Endothelial cell (in vitro differentiated cells): ENCODE results near the gene MUC22. TPM values are rescaled to one million over a fixed set of nuclear protein-coding genes. Genes with fewer than 3 reads are reported as not detected.
A peak's percentile ranks its signal among the peaks of the same experiment; 100 is the strongest.

Experiments used
- DNase-seq: peaks from one replicate; pipeline ENCODE4 v3.0.0; 2021; ENCODE audit warnings: low spot score
- H3K27ac Mint-ChIP-seq: one replicate; pipeline ENCODE4 v1.8.0; 2021; ENCODE audit warnings: mixed read lengths, inconsistent platforms; ENCODE audit not compliant: unreplicated experiment
- H3K27me3 Mint-ChIP-seq: one replicate; pipeline ENCODE4 v1.8.0; 2021; ENCODE audit warnings: mild to moderate bottlenecking, moderate library complexity, mixed read lengths, inconsistent platforms; ENCODE audit not compliant: unreplicated experiment
- H3K36me3 Mint-ChIP-seq: one replicate; pipeline ENCODE4 v1.8.0; 2021; ENCODE audit warnings: mild to moderate bottlenecking, low read depth, mixed read lengths, inconsistent platforms; ENCODE audit not compliant: unreplicated experiment
- H3K4me1 Mint-ChIP-seq: one replicate; pipeline ENCODE4 v1.8.0; 2021; ENCODE audit warnings: mild to moderate bottlenecking, mixed read lengths, inconsistent platforms; ENCODE audit not compliant: unreplicated experiment
- H3K4me3 Mint-ChIP-seq: one replicate; pipeline ENCODE4 v1.8.0; 2021; ENCODE audit warnings: mild to moderate bottlenecking, mixed read lengths, inconsistent platforms; ENCODE audit not compliant: unreplicated experiment
- H3K9me3 Mint-ChIP-seq: one replicate; pipeline ENCODE4 v1.8.0; 2021; ENCODE audit warnings: mixed read lengths, inconsistent platforms; ENCODE audit not compliant: unreplicated experiment
- CTCF ChIP-seq: fragments of 200-600 bp; sonication (generic); IDR thresholded peaks from one replicate; pipeline ENCODE4 v1.5.0; 2021; ENCODE audit warnings: antibody characterized with exemption; ENCODE audit not compliant: unreplicated experiment
- total RNA-seq: library from RNA; stranded (reverse); fragmentation: NEBNext Ultra II Directional; extraction: Animal tissue kit (Norgen Biotek cat#: 25700); gene quantifications from one replicate; pipeline ENCODE4 v1.2.1, GENCODE V29; 2021; ENCODE audit not compliant: unreplicated experiment

The MUC22 gene
- total RNA-seq, 1 donor from 2014 or later: not detected

DNA sequence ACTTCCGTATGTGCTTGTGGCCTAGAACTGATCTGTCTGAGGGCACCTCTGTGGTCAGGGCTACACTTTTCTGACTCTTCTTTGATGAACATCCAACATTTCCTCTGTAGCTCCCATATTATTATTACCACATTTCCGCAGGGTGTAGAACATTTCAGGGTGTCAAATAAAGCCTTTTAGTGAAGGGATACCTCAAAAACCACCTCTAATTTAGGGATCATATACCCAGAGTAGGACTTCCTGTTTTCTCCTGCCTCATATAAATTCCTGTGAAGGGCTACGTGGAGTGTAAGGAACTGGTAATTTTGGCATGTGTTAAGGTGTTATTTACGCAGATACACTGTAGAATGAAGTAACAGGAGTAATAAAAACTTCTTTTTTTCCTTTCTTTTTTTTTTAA is 5.5 kb upstream of the MUC22 start:
- no peaks in the 10 kb centered on the region for H3K36me3 Mint-ChIP-seq
- peaks cover 17% of the 10 kb centered on the region for H3K4me1 Mint-ChIP-seq
- no peak overlapping the region for H3K27ac Mint-ChIP-seq
- TF ChIP-seq CTCF: no peak
- DNase-seq: no peak
- no peaks in the 10 kb centered on the region for H3K27me3 Mint-ChIP-seq
- H3K9me3 Mint-ChIP-seq: no peaks in the 10 kb centered on the region
- H3K4me3 Mint-ChIP-seq: no peak overlapping the region

DNA sequence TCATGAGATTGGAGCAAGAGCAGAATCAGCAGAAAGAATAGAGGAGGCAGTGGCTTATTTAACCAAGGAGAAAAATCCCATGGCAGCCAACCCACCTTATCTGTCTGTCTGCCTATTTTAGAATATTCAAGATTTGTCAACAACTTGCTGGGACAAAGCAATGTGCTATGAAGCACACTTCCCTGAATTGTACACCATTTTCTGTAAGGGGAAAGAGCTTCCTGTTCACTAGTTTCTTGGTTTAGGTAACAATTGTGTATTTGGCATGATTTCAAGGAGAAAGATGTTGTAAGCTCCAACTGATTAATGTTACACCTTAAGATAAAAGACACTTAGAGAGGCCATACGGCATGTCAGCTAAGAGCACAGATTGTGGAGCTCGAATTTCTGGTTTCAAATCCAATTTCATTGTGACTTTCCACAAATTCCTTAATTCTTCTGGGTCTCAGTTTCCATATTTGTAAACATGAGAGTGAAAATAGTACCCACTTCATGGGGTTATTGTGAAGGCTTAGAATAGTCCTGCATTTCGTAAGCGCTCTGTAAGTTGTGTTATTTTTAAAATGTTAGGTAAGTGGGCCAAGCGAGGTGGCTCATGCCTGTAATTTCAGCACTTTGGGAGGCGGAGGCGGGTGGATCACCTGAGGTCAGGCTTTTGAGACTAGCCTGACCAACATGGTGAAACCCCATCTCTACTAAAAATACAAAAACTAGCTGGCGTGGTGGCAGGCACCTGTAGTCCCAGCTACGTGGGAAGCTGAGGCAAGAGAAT is 4.8 kb upstream of the MUC22 start:
- H3K27ac Mint-ChIP-seq: peak overlapping the region; percentile 24
- H3K9me3 Mint-ChIP-seq: no peaks in the 10 kb centered on the region
- H3K36me3 Mint-ChIP-seq: no peaks in the 10 kb centered on the region
- no peak overlapping the region for H3K4me3 Mint-ChIP-seq
- no peaks in the 10 kb centered on the region for H3K27me3 Mint-ChIP-seq
- H3K4me1 Mint-ChIP-seq: peaks cover 17% of the 10 kb centered on the region
- no peak for TF ChIP-seq CTCF
- DNase-seq: no peak

- Mint-ChIP-seq H3K27ac (no peak overlapping the region), H3K9me3 (no peaks in the 10 kb centered on the region), H3K4me3 (no peak overlapping the region), H3K27me3 (no peaks in the 10 kb centered on the region), H3K4me1 (peaks cover 17% of the 10 kb centered on the region), H3K36me3 (no peaks in the 10 kb centered on the region)
- DNase-seq: no peak
- no peak for TF ChIP-seq CTCF
These were observed 2.6 kb upstream of the MUC22 start for GRCh38 chr6:31007694-31008093.

DNA sequence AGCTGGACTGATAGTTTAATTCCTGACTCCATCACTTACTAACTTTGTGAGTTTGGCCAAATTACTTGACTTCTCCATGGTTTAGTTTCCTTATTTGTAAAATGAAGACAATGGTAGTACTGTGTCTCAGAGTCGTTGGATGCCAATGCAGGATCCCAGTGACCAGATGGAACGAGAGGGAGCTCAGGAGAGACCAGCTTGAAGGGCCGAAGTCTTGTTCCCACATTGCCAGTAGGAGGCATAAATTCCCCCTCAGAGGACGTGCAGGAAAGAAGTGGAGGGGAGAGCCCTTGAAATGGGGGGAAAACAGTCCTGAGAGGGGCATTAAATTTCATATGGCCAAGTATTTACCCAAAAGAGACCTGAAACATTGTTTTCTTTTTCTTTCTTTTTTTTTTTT is 2.1 kb upstream of the MUC22 start:
- Mint-ChIP-seq H3K27me3 (no peaks in the 10 kb centered on the region), H3K4me3 (no peak overlapping the region), H3K27ac (no peak overlapping the region), H3K36me3 (no peaks in the 10 kb centered on the region), H3K9me3 (no peaks in the 10 kb centered on the region), H3K4me1 (peaks cover 17% of the 10 kb centered on the region)
- no peak for DNase-seq
- no peak for TF ChIP-seq CTCF

- H3K4me3 Mint-ChIP-seq: no peak overlapping the region
- no peak for TF ChIP-seq CTCF
These were observed 543 bp upstream of the MUC22 start for GRCh38 chr6:31009731-31010130.

More at GRCh38 chr6:31009731-31010130, 543 bp upstream of the MUC22 start:
- peaks cover 13% of the 10 kb centered on the region for H3K4me1 Mint-ChIP-seq
- no peak for DNase-seq
- no peaks in the 10 kb centered on the region for H3K36me3 Mint-ChIP-seq
- no peaks in the 10 kb centered on the region for H3K9me3 Mint-ChIP-seq
- H3K27me3 Mint-ChIP-seq: no peaks in the 10 kb centered on the region
- no peak overlapping the region for H3K27ac Mint-ChIP-seq
